ENCODE measurements around the gene B4GAT1. TPM values are rescaled to one million over a fixed set of nuclear protein-coding genes. Genes with fewer than 3 reads are reported as not detected.

B4GAT1 gene
- polyA plus RNA-seq, 1 donor from 2014 or later = 162 TPM

DNA sequence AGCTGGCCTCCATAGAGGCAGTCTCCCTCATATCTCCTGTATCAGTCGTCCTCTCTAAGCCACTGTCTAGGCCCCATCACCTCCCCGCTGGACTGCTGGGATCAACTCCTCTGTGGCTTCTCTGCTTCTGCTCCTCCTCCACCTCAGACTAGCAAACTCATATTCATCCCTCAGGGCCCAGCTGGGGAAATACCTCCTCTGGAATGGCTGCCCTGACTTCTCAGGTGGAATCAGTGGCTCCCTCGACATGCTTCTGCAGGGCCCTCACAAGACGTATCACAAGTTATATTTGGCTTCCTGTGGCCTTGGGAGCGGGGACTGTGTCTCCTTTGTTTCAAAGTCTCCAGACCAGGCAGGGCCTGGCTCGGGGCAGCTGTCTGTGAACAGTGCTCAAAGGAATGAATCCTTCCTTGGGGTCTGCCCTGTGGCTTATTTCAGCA is 14.1 kb upstream of the B4GAT1 start:
- H3K27ac ChIP-seq (ENCODE audit: low read length) = no peak overlapping the region
- H3F3A ChIP-seq (ENCODE audit: insufficient read depth, low read length, poor library complexity, severe bottlenecking) = no peaks in the 10 kb centered on the region
- H3K9me2 ChIP-seq (ENCODE audit: insufficient read depth, low read length) = no peaks in the 10 kb centered on the region
- H3K9me3 ChIP-seq (ENCODE audit: low read length) = no peaks in the 10 kb centered on the region
- H3K27me3 ChIP-seq (ENCODE audit: insufficient read depth, low read depth, low read length) = no peaks in the 10 kb centered on the region
- no peak overlapping the region for H3K4me2 ChIP-seq (ENCODE audit: low read length)
- H2AFZ ChIP-seq (ENCODE audit: low read depth, low read length) = no peak overlapping the region
- H3K4me3 ChIP-seq (ENCODE audit: low read length) = no peak overlapping the region
- no peaks in the 10 kb centered on the region for H4K20me1 ChIP-seq (ENCODE audit: insufficient read depth)
- H3K79me2 ChIP-seq (replicated peaks; ENCODE audit: insufficient read depth, low read length) = no peaks in the 10 kb centered on the region
- TF ChIP-seq POLR2AphosphoS5 (IDR thresholded peaks at IDR 0.05) (no peak), MXI1 (conservative IDR thresholded peaks at IDR 0.05; ENCODE audit: poor library complexity, severe bottlenecking) (no peak), RAD21 (conservative IDR thresholded peaks at IDR 0.05) (no peak), EZH2 (IDR thresholded peaks at IDR 0.05; ENCODE audit: borderline replicate concordance, insufficient read depth, low read length, poor library complexity, severe bottlenecking) (no peak), EP300 (conservative IDR thresholded peaks at IDR 0.05; ENCODE audit: poor library complexity, severe bottlenecking) (no peak), SMC3 (conservative IDR thresholded peaks at IDR 0.05; ENCODE audit: poor library complexity) (no peak), TAF1 (IDR thresholded peaks at IDR 0.05; ENCODE audit: low read depth) (no peak)
- TF ChIP-seq, protein P1, sequence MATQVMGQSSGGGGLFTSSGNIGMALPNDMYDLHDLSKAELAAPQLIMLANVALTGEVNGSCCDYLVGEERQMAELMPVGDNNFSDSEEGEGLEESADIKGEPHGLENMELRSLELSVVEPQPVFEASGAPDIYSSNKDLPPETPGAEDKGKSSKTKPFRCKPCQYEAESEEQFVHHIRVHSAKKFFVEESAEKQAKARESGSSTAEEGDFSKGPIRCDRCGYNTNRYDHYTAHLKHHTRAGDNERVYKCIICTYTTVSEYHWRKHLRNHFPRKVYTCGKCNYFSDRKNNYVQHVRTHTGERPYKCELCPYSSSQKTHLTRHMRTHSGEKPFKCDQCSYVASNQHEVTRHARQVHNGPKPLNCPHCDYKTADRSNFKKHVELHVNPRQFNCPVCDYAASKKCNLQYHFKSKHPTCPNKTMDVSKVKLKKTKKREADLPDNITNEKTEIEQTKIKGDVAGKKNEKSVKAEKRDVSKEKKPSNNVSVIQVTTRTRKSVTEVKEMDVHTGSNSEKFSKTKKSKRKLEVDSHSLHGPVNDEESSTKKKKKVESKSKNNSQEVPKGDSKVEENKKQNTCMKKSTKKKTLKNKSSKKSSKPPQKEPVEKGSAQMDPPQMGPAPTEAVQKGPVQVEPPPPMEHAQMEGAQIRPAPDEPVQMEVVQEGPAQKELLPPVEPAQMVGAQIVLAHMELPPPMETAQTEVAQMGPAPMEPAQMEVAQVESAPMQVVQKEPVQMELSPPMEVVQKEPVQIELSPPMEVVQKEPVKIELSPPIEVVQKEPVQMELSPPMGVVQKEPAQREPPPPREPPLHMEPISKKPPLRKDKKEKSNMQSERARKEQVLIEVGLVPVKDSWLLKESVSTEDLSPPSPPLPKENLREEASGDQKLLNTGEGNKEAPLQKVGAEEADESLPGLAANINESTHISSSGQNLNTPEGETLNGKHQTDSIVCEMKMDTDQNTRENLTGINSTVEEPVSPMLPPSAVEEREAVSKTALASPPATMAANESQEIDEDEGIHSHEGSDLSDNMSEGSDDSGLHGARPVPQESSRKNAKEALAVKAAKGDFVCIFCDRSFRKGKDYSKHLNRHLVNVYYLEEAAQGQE (IDR thresholded peaks at IDR 0.05; ENCODE audit: borderline replicate concordance) = no peak
- TF ChIP-seq, protein P2, sequence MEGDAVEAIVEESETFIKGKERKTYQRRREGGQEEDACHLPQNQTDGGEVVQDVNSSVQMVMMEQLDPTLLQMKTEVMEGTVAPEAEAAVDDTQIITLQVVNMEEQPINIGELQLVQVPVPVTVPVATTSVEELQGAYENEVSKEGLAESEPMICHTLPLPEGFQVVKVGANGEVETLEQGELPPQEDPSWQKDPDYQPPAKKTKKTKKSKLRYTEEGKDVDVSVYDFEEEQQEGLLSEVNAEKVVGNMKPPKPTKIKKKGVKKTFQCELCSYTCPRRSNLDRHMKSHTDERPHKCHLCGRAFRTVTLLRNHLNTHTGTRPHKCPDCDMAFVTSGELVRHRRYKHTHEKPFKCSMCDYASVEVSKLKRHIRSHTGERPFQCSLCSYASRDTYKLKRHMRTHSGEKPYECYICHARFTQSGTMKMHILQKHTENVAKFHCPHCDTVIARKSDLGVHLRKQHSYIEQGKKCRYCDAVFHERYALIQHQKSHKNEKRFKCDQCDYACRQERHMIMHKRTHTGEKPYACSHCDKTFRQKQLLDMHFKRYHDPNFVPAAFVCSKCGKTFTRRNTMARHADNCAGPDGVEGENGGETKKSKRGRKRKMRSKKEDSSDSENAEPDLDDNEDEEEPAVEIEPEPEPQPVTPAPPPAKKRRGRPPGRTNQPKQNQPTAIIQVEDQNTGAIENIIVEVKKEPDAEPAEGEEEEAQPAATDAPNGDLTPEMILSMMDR (IDR thresholded peaks at IDR 0.05; ENCODE audit: poor library complexity, severe bottlenecking) = no peak
- no peaks in the 10 kb centered on the region for H3K36me3 ChIP-seq (ENCODE audit: insufficient read depth, low read length)
- H3K9ac ChIP-seq (ENCODE audit: low read length) = no peak overlapping the region

DNA sequence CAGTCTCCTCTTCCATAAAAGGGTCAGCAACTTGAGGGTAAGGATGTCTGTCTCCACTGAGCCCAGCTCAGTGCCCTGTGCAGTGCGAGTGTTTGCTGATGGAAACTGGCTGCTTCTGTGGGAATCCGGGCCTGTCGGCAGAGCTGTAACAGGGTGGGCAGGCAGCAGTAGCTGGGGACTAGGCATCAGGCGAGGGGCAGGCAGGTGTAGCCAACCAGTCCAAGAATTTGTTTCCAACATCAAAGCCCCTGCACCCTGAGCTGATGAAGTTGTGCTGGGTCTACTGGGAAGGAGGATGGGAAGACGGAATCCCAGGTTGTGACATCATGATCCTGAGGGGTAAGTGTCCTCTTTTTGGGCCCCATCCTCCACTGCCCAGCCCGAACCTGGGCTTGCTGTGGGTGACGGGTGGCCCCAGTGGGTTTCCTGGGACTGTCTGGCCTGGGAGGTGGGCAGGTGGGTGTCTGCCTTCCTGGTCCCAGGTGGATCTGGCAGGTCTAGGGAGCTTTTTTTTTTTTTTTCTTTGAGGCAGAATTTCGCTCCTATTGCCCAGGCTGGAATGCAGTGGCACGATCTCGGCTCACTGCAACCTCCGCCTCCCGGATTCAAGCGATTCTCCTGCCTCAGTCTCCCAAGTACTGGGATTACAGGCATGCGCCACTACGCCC is 13.1 kb upstream of the B4GAT1 start:
- TF ChIP-seq POLR2AphosphoS5 (IDR thresholded peaks at IDR 0.05) = no peak
- no peak for TF ChIP-seq MXI1 (conservative IDR thresholded peaks at IDR 0.05; ENCODE audit: poor library complexity, severe bottlenecking)
- no peak for TF ChIP-seq EZH2 (IDR thresholded peaks at IDR 0.05; ENCODE audit: borderline replicate concordance, insufficient read depth, low read length, poor library complexity, severe bottlenecking)
- TF ChIP-seq, protein P2 (IDR thresholded peaks at IDR 0.05; ENCODE audit: poor library complexity, severe bottlenecking) = no peak
- TF ChIP-seq TAF1 (IDR thresholded peaks at IDR 0.05; ENCODE audit: low read depth) = no peak
- TF ChIP-seq, protein P1 (IDR thresholded peaks at IDR 0.05; ENCODE audit: borderline replicate concordance) = no peak
- TF ChIP-seq EP300 (conservative IDR thresholded peaks at IDR 0.05; ENCODE audit: poor library complexity, severe bottlenecking) = no peak
- TF ChIP-seq RAD21 (conservative IDR thresholded peaks at IDR 0.05) = no peak
- H3K4me2 ChIP-seq (ENCODE audit: low read length) = no peak overlapping the region
- H3F3A ChIP-seq (ENCODE audit: insufficient read depth, low read length, poor library complexity, severe bottlenecking) = no peaks in the 10 kb centered on the region
- no peak overlapping the region for H2AFZ ChIP-seq (ENCODE audit: low read depth, low read length)
- no peaks in the 10 kb centered on the region for H3K36me3 ChIP-seq (ENCODE audit: insufficient read depth, low read length)
- H3K9me3 ChIP-seq (ENCODE audit: low read length) = no peaks in the 10 kb centered on the region
- H3K9ac ChIP-seq (ENCODE audit: low read length) = no peak overlapping the region
- H3K9me2 ChIP-seq (ENCODE audit: insufficient read depth, low read length) = no peaks in the 10 kb centered on the region
- no peaks in the 10 kb centered on the region for H3K79me2 ChIP-seq (replicated peaks; ENCODE audit: insufficient read depth, low read length)
- no peak overlapping the region for H3K4me3 ChIP-seq (ENCODE audit: low read length)
- no peak overlapping the region for H3K27ac ChIP-seq (ENCODE audit: low read length)
- H3K27me3 ChIP-seq (ENCODE audit: insufficient read depth, low read depth, low read length) = no peaks in the 10 kb centered on the region
- no peaks in the 10 kb centered on the region for H4K20me1 ChIP-seq (ENCODE audit: insufficient read depth)

Data from neural cell (in vitro differentiated cells).